ENCODE results near the gene GPR162.
"Not testable (repeated sequence)": the region's sequence is repeated elsewhere in the genome, so short reads cannot be mapped to it uniquely, and the experiment has no call there.

The GPR162 gene

DNA sequence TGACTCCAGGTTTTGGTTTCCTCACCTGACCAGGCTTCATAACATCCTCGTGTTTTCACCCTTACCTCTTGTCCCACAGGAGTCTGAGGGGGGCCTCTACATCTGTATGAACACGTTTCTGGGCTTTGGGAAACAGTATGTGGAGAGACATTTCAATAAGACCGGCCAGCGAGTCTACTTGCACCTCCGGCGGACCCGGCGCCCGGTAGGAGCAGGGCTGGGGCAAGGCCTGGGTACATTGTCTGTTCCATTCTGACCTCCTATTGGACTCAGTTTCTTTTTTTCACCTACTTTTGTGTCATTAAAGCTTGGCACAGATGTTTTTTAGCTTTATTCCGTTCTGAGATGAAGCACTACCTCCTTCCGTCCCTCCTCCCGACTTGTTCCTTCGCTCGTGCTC, 33.7 kb downstream of the GPR162 start:
- DNase-seq (ENCODE audit: low read depth, low spot score) = no peak

DNA sequence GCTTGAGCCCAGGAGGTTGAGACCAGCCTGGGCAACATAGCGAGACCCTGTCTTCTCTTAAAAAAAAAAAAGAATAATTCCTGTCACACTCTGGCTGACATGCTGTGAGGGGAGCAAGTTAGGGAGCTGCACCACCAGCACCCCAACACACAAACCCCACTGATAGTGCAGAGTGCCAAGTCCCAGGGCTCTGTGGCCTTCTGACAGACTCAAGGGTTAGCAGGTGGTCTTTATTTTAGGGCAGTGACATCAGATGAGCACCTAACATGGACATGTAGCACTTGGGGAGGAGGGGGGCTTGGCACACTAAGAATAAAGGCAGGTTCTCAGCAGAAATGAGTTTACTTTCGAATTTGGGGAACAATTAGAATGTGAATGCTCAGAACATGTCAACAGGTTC, 37.2 kb downstream of the GPR162 start:
- DNase-seq (ENCODE audit: low read depth, low spot score) = no peak

DNA sequence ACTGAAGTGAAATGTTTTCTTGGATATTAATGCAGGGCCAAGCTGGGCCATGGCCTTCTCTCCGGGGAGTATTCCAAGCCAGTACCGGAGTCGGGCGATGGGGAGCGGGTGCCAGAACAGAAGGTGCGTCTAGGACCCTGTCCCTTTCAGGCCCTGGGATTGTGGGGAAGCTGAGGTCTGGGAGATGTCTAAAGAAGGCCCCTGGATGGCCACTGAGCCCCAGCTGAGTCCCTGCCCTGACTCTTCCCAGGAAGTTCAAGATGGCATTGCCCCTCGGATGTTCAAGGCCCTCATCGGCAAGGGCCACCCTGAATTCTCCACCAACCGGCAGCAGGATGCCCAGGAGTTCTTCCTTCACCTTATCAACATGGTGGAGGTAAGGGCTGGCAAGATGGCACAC, 38.5 kb downstream of the GPR162 start:
- no peak for DNase-seq (ENCODE audit: low read depth, low spot score)

- no peak for DNase-seq (ENCODE audit: low read depth, low spot score)
Observed at GRCh38 chr12:6860942-6861341, 39.3 kb downstream of the GPR162 start.

- DNase-seq (ENCODE audit: low read depth, low spot score) = no peak
Observed at GRCh38 chr12:6861391-6861790, 39.8 kb downstream of the GPR162 start.

GRCh38 chr12:6863033-6863432, 41.4 kb downstream of the GPR162 start:
- DNase-seq (ENCODE audit: low read depth, low spot score) = no peak

DNA sequence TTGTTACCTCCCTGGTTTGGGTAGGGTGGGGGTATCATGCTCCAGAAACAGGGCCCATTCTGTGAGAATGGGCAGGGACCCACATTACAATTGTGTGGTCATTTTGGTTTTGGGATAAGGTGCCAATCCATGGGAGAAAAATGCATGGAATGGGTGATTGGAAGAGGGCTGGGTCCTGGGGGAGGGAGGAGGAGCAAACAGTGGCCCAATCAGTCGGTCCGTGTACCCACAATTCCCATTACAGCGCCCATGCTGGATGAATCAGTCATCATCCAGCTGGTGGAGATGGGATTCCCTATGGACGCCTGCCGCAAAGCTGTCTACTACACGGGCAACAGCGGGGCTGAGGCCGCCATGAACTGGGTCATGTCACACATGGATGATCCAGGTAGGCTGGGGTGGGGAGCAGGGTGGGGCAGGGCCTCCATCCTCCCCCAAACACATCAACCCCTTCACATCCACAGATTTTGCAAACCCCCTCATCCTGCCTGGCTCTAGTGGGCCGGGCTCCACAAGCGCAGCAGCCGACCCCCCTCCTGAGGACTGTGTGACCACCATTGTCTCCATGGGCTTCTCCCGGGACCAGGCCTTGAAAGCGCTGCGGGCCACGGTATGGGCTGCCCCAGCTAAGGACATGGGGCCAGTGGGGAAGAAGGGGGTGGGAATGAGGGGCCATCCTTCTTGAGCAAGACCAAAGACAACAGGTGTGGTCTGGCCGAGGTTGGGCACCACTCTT, 42.1 kb downstream of the GPR162 start:
- no peak for DNase-seq (ENCODE audit: low read depth, low spot score)

DNA sequence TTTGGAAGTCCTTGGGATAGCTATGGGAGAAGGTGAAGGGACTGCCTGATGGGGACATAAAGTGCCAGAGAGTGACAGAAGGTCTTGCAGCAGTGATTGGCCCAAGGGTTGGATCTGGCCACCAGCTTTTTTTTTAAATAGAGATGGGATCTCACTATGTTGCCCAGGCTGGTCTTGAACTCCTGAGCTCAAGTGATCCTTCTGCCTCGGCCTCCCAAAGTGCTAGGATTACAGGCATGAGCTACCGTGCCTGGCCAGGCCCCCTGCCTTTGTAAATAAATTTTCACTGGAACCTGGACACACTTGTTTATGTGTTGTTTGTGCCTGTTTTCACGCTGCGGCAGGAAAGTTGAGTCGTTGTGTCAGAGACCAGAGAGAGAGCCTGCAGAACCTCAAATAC, 43.7 kb downstream of the GPR162 start:
- DNase-seq (ENCODE audit: low read depth, low spot score) = not testable (repeated sequence)

- no peak for DNase-seq (ENCODE audit: low read depth, low spot score)
Observed at GRCh38 chr12:6866163-6866919, 44.7 kb downstream of the GPR162 start.

GRCh38 chr12:6866920-6867412, 45.3 kb downstream of the GPR162 start:
- no peak for DNase-seq (ENCODE audit: low read depth, low spot score)

DNA sequence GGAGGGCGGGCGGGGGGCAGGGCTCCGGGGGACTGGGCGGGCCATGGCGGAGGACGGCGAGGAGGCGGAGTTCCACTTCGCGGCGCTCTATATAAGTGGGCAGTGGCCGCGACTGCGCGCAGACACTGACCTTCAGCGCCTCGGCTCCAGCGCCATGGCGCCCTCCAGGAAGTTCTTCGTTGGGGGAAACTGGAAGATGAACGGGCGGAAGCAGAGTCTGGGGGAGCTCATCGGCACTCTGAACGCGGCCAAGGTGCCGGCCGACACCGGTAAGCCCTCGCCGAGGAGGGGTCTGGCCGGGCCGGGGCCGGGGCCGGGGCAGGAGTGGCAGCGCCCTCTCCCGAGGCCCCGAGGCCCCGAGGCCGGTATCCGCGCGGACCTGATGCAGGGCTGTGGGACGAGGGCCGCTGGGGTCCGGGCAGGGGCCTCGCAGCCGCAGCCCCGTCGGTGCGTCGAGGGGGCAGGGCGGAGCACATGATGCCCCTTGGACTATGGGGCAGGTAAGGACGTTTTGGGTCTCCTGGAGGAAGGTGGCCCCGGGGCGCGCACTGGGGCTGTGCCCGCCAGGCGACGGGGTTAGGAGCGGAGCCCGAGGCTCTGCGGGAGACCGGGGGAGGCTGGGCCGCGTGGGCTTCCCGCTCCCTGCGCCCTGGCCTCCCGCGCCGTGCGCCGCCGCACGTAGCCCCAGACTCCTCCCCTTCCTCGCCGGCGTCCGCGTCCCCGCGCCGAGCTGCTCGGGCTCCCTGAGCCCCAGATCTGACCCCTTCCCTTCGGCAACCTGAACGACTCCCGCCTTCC, 46.0 kb downstream of the GPR162 start, which contains the start of gene TPI1:
Gene TPI1, plus strand, starts transcription at position 119 of the 798 bp plus-strand sequence. Its CDS starts 36 bp downstream, at position 155.
- DNase-seq (ENCODE audit: low read depth, low spot score) = no peak

DNA sequence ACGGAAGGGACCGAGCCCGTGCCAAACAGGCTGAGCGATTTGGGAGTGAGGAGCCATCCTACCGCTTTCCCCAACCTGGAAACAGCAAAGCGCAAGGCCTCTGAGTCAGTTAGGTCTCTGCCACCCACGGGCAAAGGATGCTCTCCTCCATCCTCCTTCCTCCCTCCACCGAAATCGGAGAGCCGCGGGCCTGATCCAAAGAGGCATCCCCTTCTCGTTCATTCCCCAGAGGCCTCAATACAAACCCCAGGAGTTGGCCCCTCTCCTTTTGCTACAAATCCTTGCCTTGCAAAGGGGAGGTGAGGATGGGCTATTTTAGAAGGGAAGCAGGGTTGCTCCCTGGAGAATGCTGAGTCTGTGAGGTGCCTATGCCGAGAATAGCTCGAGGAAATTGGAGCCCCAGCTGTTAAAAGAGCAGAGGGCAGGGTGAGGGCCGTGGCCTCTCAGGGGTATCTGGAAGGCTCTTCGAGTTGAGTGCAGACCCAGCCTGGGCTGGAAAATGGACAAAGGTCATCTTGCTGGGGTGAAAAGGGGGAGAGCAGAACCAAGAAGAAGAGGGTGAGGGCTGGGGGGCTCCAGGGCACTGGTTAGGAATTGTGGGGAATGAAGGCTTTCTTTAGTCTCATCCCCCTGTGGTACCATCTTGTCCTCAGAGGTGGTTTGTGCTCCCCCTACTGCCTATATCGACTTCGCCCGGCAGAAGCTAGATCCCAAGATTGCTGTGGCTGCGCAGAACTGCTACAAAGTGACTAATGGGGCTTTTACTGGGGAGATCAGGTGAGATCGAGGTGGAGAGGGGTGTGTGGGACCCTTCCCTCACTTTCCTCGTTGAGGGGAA, 46.8 kb downstream of the GPR162 start:
- no peak for DNase-seq (ENCODE audit: low read depth, low spot score)

DNA sequence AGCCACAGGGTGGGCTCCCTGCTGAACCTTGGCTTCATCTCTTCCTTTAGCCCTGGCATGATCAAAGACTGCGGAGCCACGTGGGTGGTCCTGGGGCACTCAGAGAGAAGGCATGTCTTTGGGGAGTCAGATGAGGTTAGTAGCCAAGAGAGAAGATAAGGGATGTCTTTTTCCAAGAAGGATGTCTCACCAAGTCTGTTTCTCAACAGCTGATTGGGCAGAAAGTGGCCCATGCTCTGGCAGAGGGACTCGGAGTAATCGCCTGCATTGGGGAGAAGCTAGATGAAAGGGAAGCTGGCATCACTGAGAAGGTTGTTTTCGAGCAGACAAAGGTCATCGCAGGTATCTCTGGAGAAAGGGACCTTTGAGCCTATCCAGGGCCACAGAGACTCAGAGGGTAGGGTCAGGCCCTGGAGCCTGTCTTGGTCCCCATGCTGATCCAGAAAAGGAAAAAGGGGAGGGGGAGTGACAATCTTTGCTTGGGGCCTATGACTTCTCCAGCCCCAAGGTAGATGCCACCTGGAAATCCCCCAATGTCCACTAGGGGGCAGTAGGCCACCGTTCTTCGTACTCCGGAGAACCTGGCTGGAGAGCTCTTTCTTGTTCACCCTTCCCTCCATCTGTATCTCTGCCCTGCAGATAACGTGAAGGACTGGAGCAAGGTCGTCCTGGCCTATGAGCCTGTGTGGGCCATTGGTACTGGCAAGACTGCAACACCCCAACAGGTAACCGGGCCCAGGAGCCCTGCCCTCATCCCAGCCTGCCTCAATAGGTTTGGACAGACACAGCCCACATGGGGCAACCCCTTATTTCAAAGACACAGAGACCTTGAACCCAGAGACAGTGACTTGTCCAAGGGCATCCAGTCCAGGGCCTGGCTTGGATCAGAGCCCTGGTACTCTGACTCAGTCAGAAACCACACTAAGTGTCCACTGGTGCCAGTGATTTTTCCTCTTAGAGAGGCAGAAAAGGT, 47.7 kb downstream of the GPR162 start:
- DNase-seq (ENCODE audit: low read depth, low spot score) = no peak

DNA sequence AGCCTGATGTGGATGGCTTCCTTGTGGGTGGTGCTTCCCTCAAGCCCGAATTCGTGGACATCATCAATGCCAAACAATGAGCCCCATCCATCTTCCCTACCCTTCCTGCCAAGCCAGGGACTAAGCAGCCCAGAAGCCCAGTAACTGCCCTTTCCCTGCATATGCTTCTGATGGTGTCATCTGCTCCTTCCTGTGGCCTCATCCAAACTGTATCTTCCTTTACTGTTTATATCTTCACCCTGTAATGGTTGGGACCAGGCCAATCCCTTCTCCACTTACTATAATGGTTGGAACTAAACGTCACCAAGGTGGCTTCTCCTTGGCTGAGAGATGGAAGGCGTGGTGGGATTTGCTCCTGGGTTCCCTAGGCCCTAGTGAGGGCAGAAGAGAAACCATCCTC, 48.7 kb downstream of the GPR162 start:
- DNase-seq (ENCODE audit: low read depth, low spot score) = not testable (repeated sequence)

DNA sequence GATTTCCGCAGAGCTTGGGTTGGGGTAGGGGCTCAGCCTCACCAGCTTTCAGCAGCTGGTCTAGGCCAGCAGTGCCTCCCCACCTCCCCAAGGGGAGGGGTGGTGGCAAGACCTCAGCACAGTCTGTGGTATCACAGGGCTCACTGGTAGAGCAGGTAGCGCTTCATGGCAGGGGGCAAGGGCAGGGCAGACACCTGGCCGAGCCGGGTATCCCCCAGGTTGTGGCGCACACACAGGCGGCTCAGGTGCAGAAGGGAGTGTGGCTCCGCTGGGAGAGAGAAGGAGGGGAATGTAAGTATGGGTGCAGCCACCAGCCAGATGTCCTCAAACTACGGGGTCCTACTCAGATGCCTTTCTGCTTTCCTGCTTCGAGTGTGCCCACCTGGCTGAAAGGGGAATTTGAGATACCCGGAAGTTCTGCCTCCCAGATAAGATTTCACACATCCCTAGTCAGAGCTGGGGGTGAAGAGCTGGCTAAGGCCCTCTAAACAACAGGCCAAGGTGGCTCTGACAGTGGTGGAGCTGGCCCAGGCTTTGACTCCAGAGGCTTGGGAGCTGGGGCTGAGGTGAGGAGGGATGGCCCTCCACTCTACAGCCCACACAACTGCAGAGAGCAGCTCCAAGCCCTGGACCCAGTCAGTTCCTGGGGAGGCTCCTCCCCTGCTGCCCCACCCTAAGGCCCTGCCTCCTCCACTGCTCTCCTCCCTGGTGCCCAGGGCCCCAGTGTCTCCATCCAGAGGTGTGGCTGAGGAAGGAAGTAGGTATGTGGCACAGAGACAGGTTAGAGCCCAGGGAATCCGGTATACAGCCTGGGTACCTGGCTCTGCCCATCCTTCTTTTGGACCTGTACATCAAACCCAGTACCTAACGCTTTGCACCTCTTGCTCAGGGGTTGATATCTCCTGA, 49.7 kb downstream of the GPR162 start:
- no peak for DNase-seq (ENCODE audit: low read depth, low spot score)

DNA sequence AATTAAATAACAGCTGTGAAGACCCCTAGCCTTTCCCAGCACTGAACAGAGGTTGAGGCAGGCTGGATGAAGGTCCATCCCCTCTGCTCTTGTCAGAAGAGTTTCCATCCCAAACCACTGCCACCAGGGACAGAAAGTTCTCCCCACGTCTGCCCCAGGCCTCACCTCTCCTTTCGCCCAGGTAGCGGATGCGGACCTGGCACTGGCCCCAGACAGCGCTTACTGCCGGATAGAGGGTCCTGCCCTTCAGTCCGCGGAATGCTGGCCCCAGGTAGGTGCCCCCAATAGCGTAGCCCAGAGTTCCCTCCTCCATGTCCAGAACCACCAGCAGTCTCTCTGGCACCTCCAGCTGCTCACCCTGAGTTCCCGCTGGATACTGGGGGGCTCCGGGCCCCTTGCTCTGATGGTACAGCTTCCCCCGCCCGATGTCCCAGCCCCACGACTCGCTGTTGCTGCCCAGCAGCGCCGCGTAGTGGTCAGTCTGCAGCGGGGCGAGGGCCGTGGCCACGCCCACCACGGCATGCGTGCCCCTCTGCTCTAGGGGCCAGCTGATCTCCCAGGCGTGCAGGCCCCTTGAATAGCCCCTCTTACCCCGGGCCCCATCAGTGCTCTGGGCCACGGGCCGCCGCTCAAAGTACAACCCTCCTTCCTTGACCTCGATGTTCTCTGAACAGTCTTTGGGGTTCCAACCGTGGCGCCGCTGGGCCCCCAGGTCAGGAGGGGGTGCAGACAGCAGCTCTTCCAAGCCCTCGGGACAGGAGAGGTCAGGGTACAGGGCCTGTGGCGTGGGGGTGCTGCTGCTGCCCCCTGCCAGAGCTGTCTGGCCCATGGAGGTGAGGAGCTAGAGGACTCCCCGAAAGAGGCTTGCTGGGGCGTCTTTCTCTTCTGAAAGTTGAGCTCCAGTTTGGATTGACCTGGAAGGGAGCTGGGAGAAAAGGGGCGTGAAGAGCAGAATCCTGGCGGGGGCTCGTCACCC, 50.7 kb downstream of the GPR162 start:
- DNase-seq (ENCODE audit: low read depth, low spot score) = no peak

DNA sequence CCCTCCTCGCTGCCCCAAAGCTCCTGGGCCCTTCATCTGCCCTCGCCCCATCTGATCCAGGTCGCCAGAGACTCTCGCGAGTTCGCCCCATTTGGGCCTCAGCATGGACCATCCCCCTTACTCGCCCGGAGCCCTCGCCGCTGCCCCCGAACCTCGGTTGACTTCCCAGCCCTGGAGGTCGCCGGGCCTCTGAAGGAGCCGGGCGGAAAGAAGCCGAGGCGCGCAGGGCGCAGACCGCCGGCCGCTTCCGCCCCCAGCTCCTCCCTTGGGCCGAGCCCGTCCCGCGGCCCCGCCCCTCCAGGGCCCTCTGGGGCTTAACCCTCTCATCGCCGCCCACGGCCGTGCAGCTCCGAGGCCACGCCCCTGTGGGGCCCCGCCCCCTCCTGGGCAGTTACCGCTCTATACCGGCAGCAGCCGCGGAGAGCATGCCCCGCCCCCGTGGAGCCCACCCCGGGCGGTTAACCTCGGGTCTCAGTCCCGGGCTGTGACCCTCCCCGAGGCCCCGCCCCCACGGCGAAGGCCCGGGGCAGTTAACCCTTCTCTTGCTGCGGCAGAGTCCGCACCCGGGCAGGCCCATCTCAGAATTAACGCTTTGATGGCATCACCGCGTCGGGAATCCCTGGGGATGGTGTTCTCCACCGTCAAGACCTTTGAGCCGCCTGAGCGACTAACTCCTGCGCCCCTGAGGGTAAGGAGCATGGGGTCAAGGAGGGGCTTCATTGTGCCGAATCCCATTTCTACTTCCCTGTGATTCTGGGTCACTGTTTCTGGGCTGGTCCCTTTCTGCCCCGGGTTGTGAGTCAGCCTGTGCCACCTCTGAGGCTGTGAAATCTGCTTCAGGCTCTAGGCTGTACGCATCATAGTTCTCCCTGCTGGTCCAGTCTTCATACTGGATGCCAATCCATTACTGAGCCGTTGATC, 51.7 kb downstream of the GPR162 start, which contains the start of gene SPSB2:
Gene SPSB2, minus strand, starts transcription at position 210 of the 921 bp plus-strand sequence. CDS start 402 bp downstream, outside the sequence.
- peak; percentile 89 for DNase-seq (ENCODE audit: low read depth, low spot score)
